Measurements from ENCODE around the gene KAT5.
"Not testable (repeated sequence)": the region's sequence is repeated elsewhere in the genome, so short reads cannot be mapped to it uniquely, and the experiment has no call there.

The KAT5 gene

GRCh38 chr11:65762169-65762568 lies 50.1 kb downstream of the KAT5 start:
- not testable (repeated sequence) for DNase-seq

- DNase-seq = not testable (repeated sequence)
Measured at GRCh38 chr11:65762816-65763215, 50.8 kb downstream of the KAT5 start.

GRCh38 chr11:65764434-65764833 lies 52.4 kb downstream of the KAT5 start:
- DNase-seq = no peak

GRCh38 chr11:65766535-65766934 lies 54.5 kb downstream of the KAT5 start:
- no peak for DNase-seq

- no peak for DNase-seq
Measured at GRCh38 chr11:65767406-65767805, 55.4 kb downstream of the KAT5 start.

GRCh38 chr11:65767806-65768205 lies 55.8 kb downstream of the KAT5 start:
- DNase-seq = not testable (repeated sequence)

Measured in NCI-H1436 treated with DMSO at 0.1 percent for 48 hours (cell line).